Activated CD4-positive, alpha-beta T cell treated with anti-CD3 and anti-CD28 coated beads, Interleukin-2, amount 50 U/mL, for 4 hours (primary cell): ENCODE data around the gene BPIFB2.
"Not testable (repeated sequence)": the region's sequence is repeated elsewhere in the genome, so short reads cannot be mapped to it uniquely, and the experiment has no call there.

ENCODE experiments used
- DNase-seq, 2 experiments: peaks; one replicate each; pipeline ENCODE4 v3.0.0-alpha.2; 2020

The BPIFB2 gene

GRCh38 chr20:32971703-32972161 lies 35.8 kb upstream of the BPIFB2 start:
- no peak for DNase-seq

GRCh38 chr20:32972181-32973076 lies 35.1 kb upstream of the BPIFB2 start:
- peak; percentile 65 to 72 for DNase-seq

- no peak for DNase-seq
These were observed 34.3 kb upstream of the BPIFB2 start for GRCh38 chr20:32973077-32973717.

- DNase-seq = not testable (repeated sequence)
These were observed 33.1 kb upstream of the BPIFB2 start for GRCh38 chr20:32974204-32975064.

- not testable (repeated sequence) for DNase-seq
These were observed 32.4 kb upstream of the BPIFB2 start for GRCh38 chr20:32975121-32975520.

GRCh38 chr20:32975698-32976674 lies 31.5 kb upstream of the BPIFB2 start:
- DNase-seq = no peak

- DNase-seq = no peak
These were observed 30.8 kb upstream of the BPIFB2 start for GRCh38 chr20:32976746-32977145.

- no peak for DNase-seq
These were observed 30.1 kb upstream of the BPIFB2 start for GRCh38 chr20:32977281-32978008.

- DNase-seq = no peak
These were observed 29.5 kb upstream of the BPIFB2 start for GRCh38 chr20:32978009-32978335.

- no peak for DNase-seq
These were observed 28.1 kb upstream of the BPIFB2 start for GRCh38 chr20:32979201-32979998.

- no peak for DNase-seq
These were observed 27.2 kb upstream of the BPIFB2 start for GRCh38 chr20:32980131-32980941.

GRCh38 chr20:32980990-32981389 lies 26.5 kb upstream of the BPIFB2 start:
- no peak for DNase-seq

- no peak for DNase-seq
These were observed 24.7 kb upstream of the BPIFB2 start for GRCh38 chr20:32982617-32983458.

- no peak for DNase-seq
These were observed 23.9 kb upstream of the BPIFB2 start for GRCh38 chr20:32983459-32984112.

GRCh38 chr20:32984196-32984595 lies 23.3 kb upstream of the BPIFB2 start:
- DNase-seq = no peak

GRCh38 chr20:32984631-32985354 lies 22.7 kb upstream of the BPIFB2 start:
- DNase-seq = no peak

GRCh38 chr20:32985596-32985995 lies 21.9 kb upstream of the BPIFB2 start:
- DNase-seq = no peak
